RPMI7951 (cell line): Measurements from ENCODE around the gene SBK3. TPM values are rescaled to one million over a fixed set of nuclear protein-coding genes. Genes with fewer than 3 reads are reported as not detected.
"Not testable (repeated sequence)": the region's sequence is repeated elsewhere in the genome, so short reads cannot be mapped to it uniquely, and the experiment has no call there.

Experiments used
- DNase-seq: peaks from one replicate; pipeline ENCODE4 v3.0.0-alpha.2; 2012; ENCODE audit warnings: low read depth
- total RNA-seq: library from RNA; depleted of rRNA; stranded (reverse); fragments of >200 nt; shearing (Covaris generic); gene quantifications from 2 replicates; pipeline ENCODE4 v1.2.3, GENCODE V29; 2014; rRNA removed

Gene SBK3, protein sequence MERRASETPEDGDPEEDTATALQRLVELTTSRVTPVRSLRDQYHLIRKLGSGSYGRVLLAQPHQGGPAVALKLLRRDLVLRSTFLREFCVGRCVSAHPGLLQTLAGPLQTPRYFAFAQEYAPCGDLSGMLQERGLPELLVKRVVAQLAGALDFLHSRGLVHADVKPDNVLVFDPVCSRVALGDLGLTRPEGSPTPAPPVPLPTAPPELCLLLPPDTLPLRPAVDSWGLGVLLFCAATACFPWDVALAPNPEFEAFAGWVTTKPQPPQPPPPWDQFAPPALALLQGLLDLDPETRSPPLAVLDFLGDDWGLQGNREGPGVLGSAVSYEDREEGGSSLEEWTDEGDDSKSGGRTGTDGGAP
- 0.24 TPM in 1 of 2 replicates, not detected in the other for total RNA-seq

GRCh38 chr19:55545443-55545842, at the start of gene SBK3:
Gene SBK3, minus strand, starts transcription at chr19:55545543. Its CDS starts 0 bp downstream, at chr19:55545543.
- no peak for DNase-seq

DNA sequence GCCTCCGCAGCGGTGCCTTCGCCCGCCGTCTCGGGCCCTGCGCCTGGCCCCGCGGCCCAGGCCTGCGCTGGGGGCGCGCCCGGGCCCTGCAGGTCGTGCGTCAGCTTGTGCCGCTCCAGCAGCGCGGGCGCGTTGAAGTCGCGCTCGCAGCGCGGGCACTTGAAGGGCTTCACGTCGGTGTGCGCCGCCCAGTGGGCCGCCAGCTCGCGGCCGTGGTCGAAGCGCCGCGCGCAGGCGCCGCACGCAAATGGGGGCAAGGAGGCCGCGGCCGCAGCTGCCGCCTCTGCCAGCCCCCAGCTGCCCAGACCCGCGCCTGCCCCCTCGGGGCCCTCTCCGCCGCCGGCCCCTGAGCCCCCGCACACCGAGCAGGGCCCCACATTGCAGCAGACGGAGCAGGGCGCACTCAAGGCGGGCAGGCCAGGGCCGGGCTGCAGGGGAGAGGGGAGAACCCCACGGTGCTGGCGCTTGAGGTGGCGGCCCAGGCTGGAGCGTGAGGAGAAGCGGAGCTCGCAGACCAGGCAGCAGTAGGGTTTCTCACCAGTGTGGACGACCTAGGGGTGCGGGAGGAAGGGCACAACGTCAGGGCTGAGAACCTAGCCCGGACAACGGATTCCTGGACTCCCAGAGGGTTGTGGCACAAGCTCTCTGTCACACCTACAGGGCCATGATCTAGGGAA, 47.9 kb upstream of the SBK3 start:
- no peak for DNase-seq

DNA sequence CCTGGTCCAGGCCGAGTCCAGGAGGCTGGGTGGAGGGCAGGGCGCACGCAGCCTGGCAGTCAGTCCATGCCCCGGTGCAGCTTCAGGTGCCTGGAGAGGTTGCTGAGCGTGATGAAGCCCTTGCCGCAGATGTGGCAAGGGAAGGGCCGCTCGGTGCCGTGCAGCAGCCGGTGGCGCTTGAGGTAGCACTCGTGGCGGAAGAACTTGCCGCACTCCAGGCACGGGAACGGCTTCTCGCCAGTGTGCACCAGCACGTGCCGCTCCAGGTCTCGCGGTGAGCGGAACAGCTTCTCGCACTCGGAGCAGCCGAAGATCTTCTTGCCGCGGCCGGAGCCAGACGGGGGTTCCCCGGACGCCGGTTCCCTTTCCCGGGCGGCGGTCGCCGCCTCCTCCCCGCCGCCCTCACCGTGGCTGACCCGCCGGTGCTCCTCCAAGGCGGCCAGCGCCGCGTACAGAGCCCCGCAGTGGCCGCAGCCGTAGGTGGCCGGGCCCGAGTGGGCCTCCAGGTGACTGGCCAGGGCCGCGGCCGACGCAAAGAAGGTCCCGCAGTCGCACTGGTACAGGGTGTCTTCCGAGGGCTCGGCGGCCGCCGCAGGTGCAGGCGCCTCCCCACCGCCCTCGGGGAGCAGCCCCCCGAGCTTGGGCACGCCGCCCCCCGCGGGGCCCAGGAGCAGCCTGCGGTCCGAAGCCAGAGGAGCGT, 47.2 kb upstream of the SBK3 start:
- DNase-seq: no peak

DNA sequence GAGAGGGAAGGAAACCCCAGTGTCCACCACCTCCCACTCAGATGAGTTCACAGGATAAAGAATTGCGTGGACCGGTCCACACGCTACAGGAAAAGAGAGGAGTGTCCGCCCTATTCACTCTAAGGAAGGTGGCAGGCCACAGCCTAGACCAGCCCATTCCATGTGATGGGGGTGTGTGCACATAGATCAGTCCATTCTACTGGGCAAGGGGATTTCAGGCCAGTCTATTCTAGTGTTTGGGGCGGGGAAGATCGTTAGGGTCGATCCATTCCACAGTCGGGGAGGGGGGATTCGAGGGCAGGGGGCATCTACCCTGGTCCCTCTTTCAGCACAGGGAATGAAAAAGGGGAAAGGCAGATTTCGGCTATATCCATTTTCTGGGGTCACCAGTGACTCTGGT, 46.2 kb upstream of the SBK3 start:
- no peak for DNase-seq

- peak; percentile 22 for DNase-seq
Measured at GRCh38 chr19:55590617-55591016, 45.3 kb upstream of the SBK3 start.

DNA sequence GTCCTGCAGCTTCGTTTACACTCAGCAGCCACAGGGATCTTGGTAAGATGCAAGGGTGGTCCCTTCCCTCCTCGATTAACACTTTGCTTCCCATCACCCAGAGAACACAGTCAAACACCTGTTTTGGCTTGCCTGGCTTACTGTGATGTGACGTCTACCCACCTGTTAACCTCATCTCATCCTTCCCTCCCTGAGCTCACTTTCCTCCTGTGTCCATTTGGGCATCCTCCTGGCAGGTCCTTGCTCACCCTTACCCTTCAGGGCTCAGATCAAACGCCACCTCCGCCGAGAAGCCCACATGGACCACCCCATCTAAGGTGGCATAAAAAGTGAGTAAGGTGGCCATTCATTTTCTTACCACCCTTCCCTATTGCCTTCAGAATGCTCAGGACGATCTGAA, 44.8 kb upstream of the SBK3 start:
- DNase-seq: no peak

- no peak for DNase-seq
Measured at GRCh38 chr19:55588738-55589137, 43.4 kb upstream of the SBK3 start.

DNA sequence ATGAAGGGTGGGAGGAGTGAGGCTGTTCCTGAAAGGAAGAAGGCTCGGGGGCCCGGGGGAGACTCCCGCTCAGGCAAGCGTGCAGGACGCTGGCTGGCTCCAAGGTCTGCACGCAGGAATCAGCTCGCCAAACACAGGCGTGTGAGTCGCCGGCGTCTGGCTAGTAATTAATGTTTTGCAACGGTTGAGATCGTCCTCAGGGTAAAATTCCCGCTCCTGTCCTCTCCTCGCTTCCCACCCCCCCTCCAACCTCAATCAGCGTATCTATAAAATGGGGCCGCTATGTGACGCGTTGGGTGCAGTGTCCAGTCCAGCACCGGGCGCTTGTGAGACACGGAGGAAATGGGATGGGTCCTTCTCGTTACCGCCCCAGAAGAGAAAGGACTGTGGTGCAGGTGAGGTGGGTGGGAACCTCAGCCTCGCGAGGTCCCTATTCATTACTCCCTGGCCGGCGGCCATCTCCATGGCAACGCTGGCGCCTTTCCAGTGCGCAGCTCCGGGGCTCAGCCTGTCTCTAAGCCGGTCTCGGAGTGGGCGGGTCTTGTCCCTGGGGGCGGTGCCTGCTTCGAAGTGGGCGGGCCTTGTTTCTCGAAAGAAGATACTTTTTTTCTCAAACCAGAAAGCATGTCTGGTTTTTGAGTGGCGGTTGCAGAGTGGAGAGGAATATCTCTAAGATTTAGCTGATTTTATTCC, 41.8 kb upstream of the SBK3 start:
- DNase-seq: peak; percentile 87

DNA sequence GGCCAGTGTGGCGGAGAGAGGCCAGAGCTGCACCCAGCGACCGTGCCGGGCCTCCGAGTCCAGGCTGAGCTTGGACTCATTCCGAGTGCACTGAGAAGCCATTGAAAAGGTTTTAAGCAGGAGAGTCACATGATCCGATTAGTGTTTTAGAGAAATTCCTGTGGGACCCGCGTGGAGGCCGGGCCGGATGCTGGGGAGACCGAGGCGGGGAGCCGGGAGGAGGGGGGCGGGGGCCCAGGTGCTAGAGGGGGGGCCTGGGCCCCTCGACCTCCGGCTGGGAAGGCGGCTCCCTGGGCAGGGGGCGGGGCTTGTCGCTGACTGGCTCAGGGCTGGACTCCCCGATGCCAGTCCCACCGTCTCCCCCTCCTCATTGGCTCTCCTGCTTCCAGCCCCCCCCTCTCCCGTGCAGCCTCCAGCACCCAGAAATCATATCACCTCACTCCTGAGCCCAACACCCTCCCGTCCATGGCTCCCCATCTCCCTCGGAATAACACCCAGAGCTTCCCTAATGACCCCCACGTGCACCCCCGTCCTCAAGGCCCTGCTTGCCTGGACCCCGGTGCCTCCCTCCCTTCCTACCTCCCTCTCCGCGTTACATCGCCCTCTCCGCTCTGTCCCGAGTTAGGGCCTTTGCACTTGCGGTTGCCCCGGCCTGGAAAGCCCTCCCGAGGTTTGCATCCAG, 40.5 kb upstream of the SBK3 start:
- peak; percentile 77 for DNase-seq

DNA sequence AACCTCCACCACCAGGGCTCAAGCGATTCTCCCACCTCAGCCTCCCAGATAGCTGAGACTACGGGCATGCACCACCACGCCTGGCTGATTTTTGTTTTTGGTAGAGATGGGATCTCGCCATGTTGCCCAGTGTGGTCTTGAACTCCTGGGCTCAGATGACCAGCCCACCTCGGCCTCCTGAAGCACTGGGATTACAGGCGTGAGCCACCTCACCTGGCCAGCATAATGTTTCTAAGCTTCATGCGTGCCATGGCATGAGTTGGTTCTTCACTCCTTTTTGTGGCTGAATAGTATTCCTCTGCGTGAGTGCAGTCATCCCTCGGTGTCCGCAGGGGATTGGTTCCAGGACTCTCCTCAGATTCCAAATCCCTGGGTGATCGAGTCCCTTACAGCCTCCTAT, 39.5 kb upstream of the SBK3 start:
- DNase-seq: no peak

GRCh38 chr19:55583897-55584296, 38.6 kb upstream of the SBK3 start:
- DNase-seq: not testable (repeated sequence)

GRCh38 chr19:55582284-55582683, 36.9 kb upstream of the SBK3 start:
- DNase-seq: not testable (repeated sequence)

GRCh38 chr19:55581823-55582223, 36.5 kb upstream of the SBK3 start:
- DNase-seq: no peak

DNA sequence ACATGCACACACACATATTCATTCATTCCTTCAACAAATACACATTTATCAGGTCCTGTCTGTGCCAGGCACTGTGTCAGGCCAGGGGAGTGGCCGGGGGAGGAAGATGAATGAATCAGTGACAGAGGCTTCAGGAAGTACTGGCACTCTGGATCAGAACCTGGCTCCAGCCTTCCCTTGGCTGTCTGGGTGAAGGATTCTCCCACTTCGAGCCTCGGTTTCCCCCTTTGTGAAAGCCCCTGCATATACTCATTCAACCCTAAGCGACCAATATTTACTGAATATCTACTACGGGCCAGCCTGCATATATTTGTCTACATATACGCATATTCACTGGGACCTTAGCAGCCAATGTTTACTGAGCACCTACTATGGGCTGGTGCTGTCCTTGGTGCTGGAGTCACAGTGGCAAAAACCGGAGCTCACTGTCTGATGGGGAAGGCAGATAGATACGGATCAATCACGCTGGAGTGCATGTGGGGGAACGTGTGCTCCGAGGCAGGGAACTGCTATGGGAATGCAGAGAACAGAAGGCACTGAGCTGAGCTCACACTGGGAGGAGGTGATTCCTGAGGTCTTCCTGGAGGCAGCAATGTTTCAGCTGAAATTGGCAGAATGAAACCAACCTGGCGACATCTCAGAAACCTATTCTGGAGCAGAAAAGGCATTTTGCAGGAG, 35.9 kb upstream of the SBK3 start:
- DNase-seq: peak; percentile 27

DNA sequence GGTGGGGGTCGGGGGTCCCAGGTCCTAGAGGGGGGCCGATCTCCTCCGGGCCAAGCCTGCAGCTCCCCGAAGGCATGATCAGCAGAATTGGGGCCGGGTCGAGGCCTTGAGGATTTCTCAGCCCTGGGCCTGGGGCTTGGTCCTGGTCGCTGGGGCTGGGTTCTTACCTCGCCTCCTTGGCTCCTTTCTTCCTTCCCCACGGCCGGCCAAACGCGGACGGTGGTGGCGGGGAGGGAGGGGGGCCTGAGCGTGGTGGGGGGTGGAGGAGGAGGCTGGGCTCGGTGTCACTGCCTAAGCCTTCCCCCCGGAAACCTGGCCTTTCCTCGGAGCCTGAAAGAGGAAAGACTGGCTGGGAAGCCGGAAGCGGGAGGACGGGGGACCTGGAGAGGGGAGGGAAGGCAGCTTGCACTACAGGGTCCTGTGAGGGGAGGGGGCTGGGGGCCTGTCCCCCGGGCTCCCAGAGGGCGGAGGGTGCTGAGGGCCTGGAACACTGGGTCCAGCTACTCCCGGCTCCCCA, 35.3 kb upstream of the SBK3 start, which contains the start of gene ZNF579:
Gene ZNF579, minus strand, starts transcription at position 221 of the 517 bp plus-strand sequence. CDS start 1,209 bp downstream, outside the sequence.
- DNase-seq: peak; percentile 86

DNA sequence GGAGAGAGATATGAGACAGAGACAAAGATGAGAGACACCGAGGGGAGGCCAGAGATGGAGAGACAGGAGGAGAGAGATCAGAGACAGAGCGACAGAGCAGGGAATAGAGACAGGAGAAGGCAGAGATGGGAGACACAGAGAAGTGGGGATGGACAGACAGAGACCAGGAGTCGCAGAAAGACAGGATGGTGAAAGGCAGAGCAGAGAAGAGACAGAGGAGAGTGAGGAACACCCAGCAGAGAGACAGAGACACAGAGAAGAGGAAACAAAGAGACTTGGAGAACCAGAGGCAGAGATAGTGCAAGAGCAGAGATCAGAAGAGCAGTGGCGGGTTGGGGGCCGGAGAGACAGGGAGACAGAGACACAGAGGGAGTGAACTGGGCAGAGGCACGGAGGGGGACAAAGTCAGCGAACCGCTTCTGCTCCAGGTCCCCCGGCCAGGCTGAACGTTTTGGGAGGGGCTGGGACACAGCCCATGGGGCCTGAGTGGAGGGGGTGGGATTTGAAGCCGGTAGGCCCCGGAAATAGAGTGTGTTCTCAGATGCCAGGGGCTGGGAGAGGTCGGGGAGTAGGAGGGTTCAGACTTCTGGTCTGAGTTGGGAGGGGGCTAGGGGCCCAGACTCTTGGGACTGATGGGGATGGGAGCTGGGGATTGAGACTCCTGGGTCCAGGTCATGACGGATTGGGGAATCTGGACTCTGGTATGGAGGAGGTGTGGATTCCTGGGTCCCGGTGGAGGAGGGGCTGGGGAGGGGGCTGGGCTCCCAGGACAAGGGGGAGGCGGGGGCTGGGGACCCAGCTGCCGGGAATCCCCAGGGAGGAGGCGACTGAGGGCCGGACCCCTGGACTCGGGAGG, 34.7 kb upstream of the SBK3 start:
- peak; percentile 33 for DNase-seq

DNA sequence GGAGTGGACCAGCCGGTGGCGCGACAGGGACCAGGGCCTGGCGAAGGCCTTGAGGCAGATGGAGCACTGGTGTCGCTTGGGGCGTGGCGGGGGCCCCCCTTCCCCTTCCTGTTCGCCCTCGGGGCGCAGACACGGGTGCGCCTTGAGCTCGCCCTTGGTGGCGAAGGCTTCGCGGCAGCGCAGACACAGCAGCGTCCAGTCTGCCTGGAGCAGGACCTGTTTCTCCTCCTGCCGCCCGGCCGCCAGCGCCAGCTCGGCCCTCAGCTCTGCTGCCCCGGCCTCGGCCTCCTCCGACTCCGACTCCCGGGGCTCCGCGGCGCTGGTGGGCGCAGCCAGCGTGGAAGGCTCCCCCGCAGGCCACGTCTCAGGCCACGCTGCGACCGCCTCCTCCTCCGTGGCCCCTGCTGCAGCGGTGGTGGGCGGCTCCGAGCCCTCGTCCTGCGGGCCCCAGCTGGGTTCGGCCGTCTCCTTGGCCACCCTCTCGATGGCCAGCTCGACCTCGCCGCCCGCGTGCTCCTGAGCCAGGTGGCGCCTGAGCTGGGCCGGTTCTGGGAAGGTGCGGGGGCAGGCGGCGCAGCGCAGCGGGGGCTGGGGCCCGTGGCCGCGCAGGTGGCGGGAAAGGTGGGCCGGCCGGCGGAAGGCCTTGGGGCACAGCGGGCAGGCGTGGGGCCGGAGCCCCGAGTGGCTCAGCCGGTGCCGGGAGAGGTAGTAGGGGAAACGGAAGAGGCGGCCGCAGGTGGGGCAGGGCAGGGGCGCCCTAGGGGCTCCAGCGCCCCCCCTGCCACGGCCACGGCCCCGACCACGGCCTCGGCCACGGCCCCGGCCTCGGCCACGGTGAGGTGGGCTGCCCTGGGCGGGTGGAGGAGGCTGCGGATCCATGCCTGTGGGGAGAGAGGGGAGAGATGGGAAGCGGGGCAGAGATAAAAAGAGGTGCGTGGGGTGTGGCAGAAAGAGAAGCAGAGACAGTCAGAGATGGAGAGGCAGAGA, 33.7 kb upstream of the SBK3 start:
- DNase-seq: no peak
